Left lung (tissue), 10 donors: ENCODE measurements around the gene CACNA1H. TPM values are rescaled to one million over a fixed set of nuclear protein-coding genes. Genes with fewer than 3 reads are reported as not detected.
"Not testable (repeated sequence)": the region's sequence is repeated elsewhere in the genome, so short reads cannot be mapped to it uniquely, and the experiment has no call there.

Experiments used
- ATAC-seq: fragments of 200-7000 bp; cut with Tn5 transposase; one replicate; pipeline ENCODE4 v1.9.1; 2020; ENCODE audit warnings: moderate library complexity
- DNase-seq, 4 donors: peaks; one replicate each; pipeline ENCODE4 v3.0.0-alpha.2; 2013 to 2020
- H3K27ac ChIP-seq, 2 donors: fragments of 200-600 bp; sonication (generic) in 1 of 2; one replicate each; pipeline versions ENCODE4 v1.5.0 to v1.8.0; 2020 to 2021
- H3K27me3 ChIP-seq, 2 donors: fragments of 200-600 bp; sonication (generic) in 1 of 2; one replicate each; pipeline versions ENCODE4 v1.5.0 to v1.8.0; 2020 to 2021
- H3K36me3 ChIP-seq, 2 donors: fragments of 200-600 bp; sonication (generic) in 1 of 2; one replicate each; pipeline versions ENCODE4 v1.5.0 to v1.8.0; 2020 to 2021
- H3K4me1 ChIP-seq, 2 donors: fragments of 200-600 bp; one replicate each; pipeline ENCODE4 v1.8.0; 2021
- H3K4me3 ChIP-seq, 2 donors: fragments of 200-600 bp; sonication (generic) in 1 of 2; one replicate each; pipeline versions ENCODE4 v1.5.0 to v1.8.0; 2020 to 2021; ENCODE audit warnings: mild to moderate bottlenecking in 1 of 2
- H3K9me3 ChIP-seq, 2 donors: fragments of 200-600 bp; sonication (generic) in 1 of 2; one replicate each; pipeline versions ENCODE4 v1.5.0 to v1.8.0; 2020 to 2021
- CTCF ChIP-seq, 2 donors: fragments of 200-600 bp; sonication (generic) in 1 of 2; IDR thresholded peaks; one replicate each; pipeline versions ENCODE4 v1.5.0 to v1.8.0; 2021; ENCODE audit warnings: antibody characterized with exemption in 2 of 2
- intact Hi-C, 2 donors: fragments of 100-400 bp; cut with DNase I; formaldehyde crosslinking; loops; one replicate each; pipeline versions ENCODE4 v1.11.2 to v1.14.2; 2022
- polyA plus RNA-seq, 6 donors: library from polyadenylated mRNA; unstranded; fragments of 120-200 nt; gene quantifications; one replicate each; pipeline ENCODE4 v1.2.1, GENCODE V29; 2013; ENCODE audit not compliant: insufficient read length in 6 of 6
- total RNA-seq, 2 donors: library from RNA; stranded (reverse); fragmentation: NEBNext Ultra II Directional; extraction: Animal tissue kit (Norgen Biotek cat#: 25700); gene quantifications; one replicate each; pipeline ENCODE4 v1.2.1, GENCODE V29; 2021
- donor health status: DM: no; HTN: yes; CAD: no.
- donor health status: DM: no; HTN: no; CAD: no.

The CACNA1H gene
- total and polyA plus RNA-seq, 8 donors: 3.4 to 14.0 (median 7.1) TPM

DNA sequence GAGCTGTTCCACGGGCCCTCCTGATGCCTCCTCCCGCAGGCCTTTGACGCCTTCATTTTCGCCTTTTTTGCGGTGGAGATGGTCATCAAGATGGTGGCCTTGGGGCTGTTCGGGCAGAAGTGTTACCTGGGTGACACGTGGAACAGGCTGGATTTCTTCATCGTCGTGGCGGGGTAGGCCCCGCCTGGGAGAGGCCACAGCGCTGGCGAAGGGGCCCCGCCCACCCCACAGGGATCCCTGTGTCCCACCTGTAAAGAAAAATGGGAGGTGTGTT, 42.4 kb downstream of the CACNA1H start:
- peaks cover 0 to 49% of the 10 kb centered on the region in 2 donors for H3K27me3 ChIP-seq
- ATAC-seq: no peak
- no peak overlapping the region for H3K4me3 ChIP-seq
- intact Hi-C loops: loop anchor here in 1 of 2 donors (2.0 kb wide), 1 partner anchor 89 kb away; no protein-coding TSS in a partner anchor
- H3K36me3 ChIP-seq: no peaks in the 10 kb centered on the region
- no peak overlapping the region for H3K27ac ChIP-seq
- no peaks in the 10 kb centered on the region for H3K9me3 ChIP-seq
- TF ChIP-seq CTCF (IDR thresholded peaks at IDR 0.05): no peak
- no peak for DNase-seq
- no peaks in the 10 kb centered on the region for H3K4me1 ChIP-seq

GRCh38 chr16:1196494-1196893, 43.6 kb downstream of the CACNA1H start:
- intact Hi-C loops: no loop called here
- TF ChIP-seq CTCF (IDR thresholded peaks at IDR 0.05): no peak
- no peak for DNase-seq
- no peaks in the 10 kb centered on the region for H3K36me3 ChIP-seq
- peaks cover 0 to 44% of the 10 kb centered on the region in 2 donors for H3K27me3 ChIP-seq
- no peak overlapping the region for H3K27ac ChIP-seq
- H3K4me1 ChIP-seq: no peaks in the 10 kb centered on the region
- no peak for ATAC-seq
- no peak overlapping the region for H3K4me3 ChIP-seq
- H3K9me3 ChIP-seq: no peaks in the 10 kb centered on the region

DNA sequence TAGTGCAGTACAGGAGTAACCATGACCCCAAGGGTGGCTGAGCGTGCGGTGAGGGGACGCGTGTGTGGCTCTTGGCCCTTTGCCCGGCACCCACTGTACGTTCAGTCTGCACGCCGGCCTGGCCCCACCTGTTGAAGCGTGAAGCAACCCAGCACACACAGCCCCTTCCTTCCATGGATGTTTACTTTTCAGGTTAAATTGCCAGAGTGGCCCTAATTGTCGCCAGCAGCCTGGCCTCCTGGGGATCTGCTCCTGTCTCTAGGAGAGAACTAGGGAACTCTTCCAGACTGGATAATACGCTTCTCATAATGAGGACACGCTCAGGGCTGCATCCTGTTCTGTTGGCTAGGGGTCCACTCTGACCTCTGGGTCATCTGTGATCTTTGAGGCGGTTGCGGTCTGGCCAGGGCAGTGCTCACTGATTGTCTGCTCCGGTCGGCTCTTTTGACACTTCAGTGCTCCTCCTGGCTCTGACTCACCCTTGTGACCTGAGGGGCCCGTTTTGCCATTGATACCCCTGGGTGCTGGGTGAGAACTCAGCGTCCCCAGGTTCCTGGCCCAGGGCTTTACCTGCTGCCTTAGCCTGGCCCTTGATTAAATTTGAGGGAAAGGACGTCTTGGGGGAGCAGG, 44.4 kb downstream of the CACNA1H start:
- H3K4me1 ChIP-seq: no peaks in the 10 kb centered on the region
- no peak overlapping the region for H3K27ac ChIP-seq
- intact Hi-C loops: no loop called here
- DNase-seq: no peak
- no peaks in the 10 kb centered on the region for H3K36me3 ChIP-seq
- H3K27me3 ChIP-seq: peaks cover 0 to 42% of the 10 kb centered on the region in 2 donors
- H3K9me3 ChIP-seq: no peaks in the 10 kb centered on the region
- no peak for ATAC-seq
- H3K4me3 ChIP-seq: no peak overlapping the region
- TF ChIP-seq CTCF (IDR thresholded peaks at IDR 0.05): no peak

- DNase-seq (no peak), ATAC-seq (no peak)
- Histone ChIP-seq H3K36me3 (no peaks in the 10 kb centered on the region), H3K4me3 (no peak overlapping the region), H3K4me1 (no peaks in the 10 kb centered on the region), H3K9me3 (no peaks in the 10 kb centered on the region), H3K27ac (no peak overlapping the region), H3K27me3 (peaks cover 0 to 34% of the 10 kb centered on the region in 2 donors)
- intact Hi-C loops: no loop called here
- no peak for TF ChIP-seq CTCF (IDR thresholded peaks at IDR 0.05)
These were observed 45.3 kb downstream of the CACNA1H start for GRCh38 chr16:1198194-1198593.

DNA sequence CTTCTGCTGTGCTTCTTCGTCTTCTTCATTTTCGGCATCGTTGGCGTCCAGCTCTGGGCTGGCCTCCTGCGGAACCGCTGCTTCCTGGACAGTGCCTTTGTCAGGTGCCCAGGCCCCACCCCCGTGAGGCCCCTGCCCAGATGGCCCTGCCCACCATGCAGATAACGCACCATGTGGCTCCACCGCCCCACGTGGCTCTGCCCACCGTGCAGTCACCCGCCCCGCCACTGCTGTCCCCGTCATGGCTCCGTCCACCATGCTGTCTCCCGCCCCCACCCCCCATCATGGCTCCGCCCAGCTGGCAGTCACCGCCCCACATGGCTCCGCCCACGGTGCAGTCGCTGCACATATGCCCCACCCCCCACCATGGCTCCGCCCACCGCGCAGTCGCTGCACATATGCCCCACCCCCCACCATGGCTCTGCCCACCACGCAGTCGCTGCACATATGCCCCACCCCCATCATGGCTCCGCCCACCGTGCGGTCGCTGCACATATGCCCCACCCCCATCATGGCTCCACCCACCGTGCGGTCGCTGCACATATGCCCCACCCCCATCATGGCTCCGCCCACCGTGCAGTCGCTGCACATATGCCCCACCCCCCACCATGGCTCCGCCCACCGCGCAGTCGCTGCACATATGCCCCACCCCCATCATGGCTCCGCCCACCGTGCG, 45.9 kb downstream of the CACNA1H start:
- H3K36me3 ChIP-seq, intact Hi-C loops, H3K9me3 ChIP-seq, H3K27ac ChIP-seq, DNase-seq, ATAC-seq, H3K4me1 ChIP-seq, H3K4me3 ChIP-seq: not testable (repeated sequence)
- peaks cover 0 to 28% of the 10 kb centered on the region in 2 donors for H3K27me3 ChIP-seq
